Uterus (tissue), 4 donors: ENCODE results near the gene PHYHD1. TPM values are rescaled to one million over a fixed set of nuclear protein-coding genes. Genes with fewer than 3 reads are reported as not detected.

Experiments
- DNase-seq, 2 donors: peaks; one replicate each; pipeline ENCODE4 v3.0.0-alpha.2; 2019 to 2020
- H3K27ac ChIP-seq, 2 donors: fragments of 200-600 bp; sonication (generic); 1 replicate in 1 of 2; 2 replicates in 1 of 2; pipeline ENCODE4 v1.5.1; 2016 to 2018
- H3K27me3 ChIP-seq, 2 donors: fragments of 200-600 bp; sonication (generic); one replicate each; pipeline ENCODE4 v1.5.1; 2018 to 2019; ENCODE audit warnings: control low read depth in 1 of 2
- H3K36me3 ChIP-seq, 2 donors: fragments of 200-600 bp; sonication (generic); one replicate each; pipeline ENCODE4 v1.5.1; 2019; ENCODE audit warnings: control low read depth in 1 of 2
- H3K4me1 ChIP-seq, 2 donors: fragments of 200-600 bp; sonication (generic); one replicate each; pipeline ENCODE4 v1.5.1; 2018 to 2019; ENCODE audit warnings: control low read depth in 1 of 2
- H3K4me3 ChIP-seq, 2 donors: fragments of 200-600 bp; sonication (generic); 1 replicate in 1 of 2; 2 replicates in 1 of 2; pipeline ENCODE4 v1.5.1; 2018 to 2019; ENCODE audit warnings: mild to moderate bottlenecking in 1 of 2
- H3K9me3 ChIP-seq, 2 donors: fragments of 200-600 bp; sonication (generic); one replicate each; pipeline ENCODE4 v1.5.1; 2019; ENCODE audit warnings: control low read depth in 1 of 2
- POLR2A ChIP-seq, 2 donors: fragments of 450-650 bp; IDR thresholded peaks; one replicate each; pipeline ENCODE4 v1.6.1; 2016; ENCODE audit warnings: antibody characterized with exemption in 2 of 2, mild to moderate bottlenecking in 1 of 2, moderate library complexity in 1 of 2
- intact Hi-C: fragments of 100-400 bp; cut with DNase I; formaldehyde crosslinking; loops from one replicate; pipeline ENCODE4 v1.15.1; 2023; ENCODE audit warnings: low total_unique reads
- total RNA-seq, 4 donors: library from RNA; depleted of rRNA in 3 of 4; stranded (reverse); fragments of >200 nt in 3 of 4; gene quantifications; one replicate each; pipeline versions ENCODE4 v1.1.0 to v1.2.4, GENCODE V29; 2014 to 2023
- TF ChIP-seq, protein P1 (sequence below), 4 experiments: fragments of 200-600 bp in 2 of 4; fragments of 450-650 bp in 2 of 4; sonication (generic) in 2 of 4; IDR thresholded peaks; one replicate each; pipeline ENCODE4 v1.5.1; 2016 to 2019; ENCODE audit warnings: antibody characterized with exemption in 4 of 4, mild to moderate bottlenecking in 2 of 4, moderate library complexity in 1 of 4
- donor health status: DM: yes; HTN: yes; CAD: no.

PHYHD1 gene
- total RNA-seq, 4 donors from 2014 or later: 23.2 to 30.8 (median 27.2) TPM

DNA sequence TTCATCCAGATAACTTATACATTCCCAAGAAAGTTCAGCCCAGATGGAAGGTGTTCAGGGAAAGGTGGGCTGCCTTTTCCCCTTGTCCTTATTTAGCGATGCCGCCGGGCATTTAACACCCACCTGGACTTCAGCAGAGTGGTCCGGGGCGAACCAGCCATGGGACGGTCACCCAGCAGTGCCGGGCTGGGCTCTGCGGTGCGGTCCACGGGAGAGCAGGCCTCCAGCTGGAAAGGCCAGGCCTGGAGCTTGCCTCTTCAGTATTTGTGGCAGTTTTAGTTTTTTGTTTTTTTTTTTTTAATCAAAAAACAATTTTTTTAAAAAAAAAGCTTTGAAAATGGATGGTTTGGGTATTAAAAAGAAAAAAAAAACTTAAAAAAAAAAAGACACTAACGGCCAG, 4.0 kb upstream of the PHYHD1 start:
- no peaks in the 10 kb centered on the region for H3K27me3 ChIP-seq
- intact Hi-C loops: no loop called here
- TF ChIP-seq, protein P1, sequence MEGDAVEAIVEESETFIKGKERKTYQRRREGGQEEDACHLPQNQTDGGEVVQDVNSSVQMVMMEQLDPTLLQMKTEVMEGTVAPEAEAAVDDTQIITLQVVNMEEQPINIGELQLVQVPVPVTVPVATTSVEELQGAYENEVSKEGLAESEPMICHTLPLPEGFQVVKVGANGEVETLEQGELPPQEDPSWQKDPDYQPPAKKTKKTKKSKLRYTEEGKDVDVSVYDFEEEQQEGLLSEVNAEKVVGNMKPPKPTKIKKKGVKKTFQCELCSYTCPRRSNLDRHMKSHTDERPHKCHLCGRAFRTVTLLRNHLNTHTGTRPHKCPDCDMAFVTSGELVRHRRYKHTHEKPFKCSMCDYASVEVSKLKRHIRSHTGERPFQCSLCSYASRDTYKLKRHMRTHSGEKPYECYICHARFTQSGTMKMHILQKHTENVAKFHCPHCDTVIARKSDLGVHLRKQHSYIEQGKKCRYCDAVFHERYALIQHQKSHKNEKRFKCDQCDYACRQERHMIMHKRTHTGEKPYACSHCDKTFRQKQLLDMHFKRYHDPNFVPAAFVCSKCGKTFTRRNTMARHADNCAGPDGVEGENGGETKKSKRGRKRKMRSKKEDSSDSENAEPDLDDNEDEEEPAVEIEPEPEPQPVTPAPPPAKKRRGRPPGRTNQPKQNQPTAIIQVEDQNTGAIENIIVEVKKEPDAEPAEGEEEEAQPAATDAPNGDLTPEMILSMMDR (IDR thresholded peaks at IDR 0.05): no peak
- no peak for TF ChIP-seq POLR2A (IDR thresholded peaks at IDR 0.05)
- H3K36me3 ChIP-seq: no peaks in the 10 kb centered on the region
- peak overlapping the region; percentile 78 to 95 for H3K27ac ChIP-seq
- DNase-seq: no peak
- no peaks in the 10 kb centered on the region for H3K9me3 ChIP-seq
- H3K4me1 ChIP-seq: peaks cover 12 to 35% of the 10 kb centered on the region in 2 donors
- H3K4me3 ChIP-seq: peak overlapping the region in 1 of 2 donors; percentile 1

DNA sequence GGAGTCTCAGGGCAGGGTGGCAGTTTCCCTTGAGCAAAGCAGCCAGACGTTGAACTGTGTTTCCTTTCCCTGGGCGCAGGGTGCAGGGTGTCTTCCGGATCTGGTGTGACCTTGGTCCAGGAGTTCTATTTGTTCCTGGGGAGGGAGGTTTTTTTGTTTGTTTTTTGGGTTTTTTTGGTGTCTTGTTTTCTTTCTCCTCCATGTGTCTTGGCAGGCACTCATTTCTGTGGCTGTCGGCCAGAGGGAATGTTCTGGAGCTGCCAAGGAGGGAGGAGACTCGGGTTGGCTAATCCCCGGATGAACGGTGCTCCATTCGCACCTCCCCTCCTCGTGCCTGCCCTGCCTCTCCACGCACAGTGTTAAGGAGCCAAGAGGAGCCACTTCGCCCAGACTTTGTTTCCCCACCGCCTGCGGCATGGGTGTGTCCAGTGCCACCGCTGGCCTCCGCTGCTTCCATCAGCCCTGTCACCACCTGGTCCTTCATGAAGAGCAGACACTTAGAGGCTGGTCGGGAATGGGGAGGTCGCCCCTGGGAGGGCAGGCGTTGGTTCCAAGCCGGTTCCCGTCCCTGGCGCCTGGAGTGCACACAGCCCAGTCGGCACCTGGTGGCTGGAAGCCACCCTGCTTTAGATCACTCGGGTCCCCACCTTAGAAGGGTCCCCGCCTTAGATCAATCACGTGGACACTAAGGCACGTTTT, 3.5 kb upstream of the PHYHD1 start:
- H3K4me3 ChIP-seq: no peak overlapping the region
- TF ChIP-seq POLR2A (IDR thresholded peaks at IDR 0.05): peak; percentile 22 to 40
- TF ChIP-seq, protein P1 (IDR thresholded peaks at IDR 0.05): no peak
- H3K9me3 ChIP-seq: no peaks in the 10 kb centered on the region
- intact Hi-C loops: no loop called here
- H3K4me1 ChIP-seq: peaks cover 12 to 30% of the 10 kb centered on the region in 2 donors
- no peaks in the 10 kb centered on the region for H3K27me3 ChIP-seq
- peak; percentile 86 to 88 for DNase-seq
- H3K27ac ChIP-seq: peak overlapping the region; percentile 78 to 95
- no peaks in the 10 kb centered on the region for H3K36me3 ChIP-seq

GRCh38 chr9:128918921-128919320, 1.9 kb upstream of the PHYHD1 start:
- no peak overlapping the region for H3K4me3 ChIP-seq
- H3K27me3 ChIP-seq: no peaks in the 10 kb centered on the region
- H3K27ac ChIP-seq: peak overlapping the region; percentile 91 to 95
- intact Hi-C loops: no loop called here
- H3K36me3 ChIP-seq: no peaks in the 10 kb centered on the region
- DNase-seq: no peak
- peaks cover 12 to 19% of the 10 kb centered on the region in 2 donors for H3K4me1 ChIP-seq
- no peaks in the 10 kb centered on the region for H3K9me3 ChIP-seq
- no peak for TF ChIP-seq POLR2A (IDR thresholded peaks at IDR 0.05)
- TF ChIP-seq, protein P1 (IDR thresholded peaks at IDR 0.05): no peak

DNA sequence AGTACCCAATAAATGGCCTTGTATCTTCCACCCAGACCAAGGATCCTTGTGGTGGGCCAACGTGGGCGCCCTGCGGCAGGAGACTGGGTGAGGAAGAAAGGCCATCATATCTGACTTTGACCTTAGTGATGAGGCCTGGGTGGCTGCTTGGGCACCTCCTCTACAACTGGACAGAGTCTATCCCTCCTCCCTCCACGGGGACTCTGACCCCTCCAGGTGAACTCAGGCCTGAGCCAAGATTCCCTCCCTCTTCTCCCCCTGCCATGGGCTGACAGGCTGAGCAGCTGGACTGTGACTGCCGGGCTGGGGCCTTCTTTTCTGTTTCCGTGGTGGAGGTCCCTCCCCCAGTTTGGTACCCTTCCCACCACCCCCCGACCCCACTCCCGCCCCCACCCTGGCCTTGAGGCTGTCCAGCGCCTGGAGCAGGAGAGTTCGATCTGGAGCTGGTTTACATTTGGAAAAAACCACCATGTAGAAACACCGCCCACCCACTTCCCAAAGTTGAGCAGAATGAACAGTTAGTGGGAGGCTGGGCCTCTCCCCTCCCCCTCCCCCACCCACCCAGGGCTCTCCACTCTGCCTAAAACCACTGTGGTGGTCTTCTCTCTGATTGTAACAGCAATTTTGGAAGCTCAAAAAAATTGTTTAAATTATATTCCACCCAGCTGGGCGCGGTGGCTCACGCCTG, 1.2 kb upstream of the PHYHD1 start:
- intact Hi-C loops: loop anchor here (5.0 kb wide), 1 partner anchor 37 kb away; the partner anchor contains the start of genes KYAT1 and LRRC8A
- Histone ChIP-seq H3K27me3 (no peaks in the 10 kb centered on the region), H3K4me3 (no peak overlapping the region), H3K9me3 (no peaks in the 10 kb centered on the region), H3K36me3 (no peaks in the 10 kb centered on the region), H3K4me1 (peaks cover 12 to 19% of the 10 kb centered on the region in 2 donors), H3K27ac (peak overlapping the region; percentile 91 to 95)
- no peak for DNase-seq
- TF ChIP-seq POLR2A (IDR thresholded peaks at IDR 0.05): no peak
- TF ChIP-seq, protein P1 (IDR thresholded peaks at IDR 0.05): no peak
